HG03520 (cell line): Measurements from ENCODE around the gene FAM8A1.

Experiments
- ATAC-seq: cut with Tn5 transposase; IDR thresholded peaks from one replicate; pipeline ENCODE4 v1.9.1; 2021; ENCODE audit warnings: mild to moderate bottlenecking, moderate library complexity; ENCODE audit not compliant: unreplicated experiment

Gene FAM8A1

DNA sequence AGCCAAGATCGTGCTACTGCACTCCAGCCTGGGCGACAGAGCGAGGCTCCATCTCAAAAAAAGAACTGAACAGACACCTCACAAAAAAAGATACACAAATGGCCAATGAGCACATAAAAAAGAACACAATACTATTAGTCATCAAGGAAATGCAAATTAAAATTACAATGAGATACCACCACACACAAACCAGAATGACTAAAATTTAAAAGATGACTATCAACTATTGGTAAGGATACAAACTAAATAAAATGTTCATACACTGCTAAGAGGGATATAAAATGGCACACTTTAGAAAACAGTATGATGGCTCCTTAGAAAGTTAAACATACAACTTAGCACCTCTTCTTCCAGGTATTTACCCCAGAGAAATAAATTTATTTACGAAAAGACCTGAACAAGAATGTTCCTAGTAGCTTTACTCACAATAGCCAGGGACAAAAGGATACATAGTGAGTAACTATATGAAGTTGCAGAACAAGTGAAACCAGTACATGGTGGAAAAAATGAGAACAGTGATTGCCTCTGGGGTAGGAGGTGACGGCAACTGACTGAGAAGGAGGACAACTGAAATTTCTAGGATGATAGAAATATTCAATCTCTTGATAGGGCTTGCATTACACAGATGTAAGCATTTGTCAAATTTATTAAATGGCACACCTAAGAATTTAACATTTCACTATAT, 53.2 kb downstream of the FAM8A1 start:
- no peak for ATAC-seq

DNA sequence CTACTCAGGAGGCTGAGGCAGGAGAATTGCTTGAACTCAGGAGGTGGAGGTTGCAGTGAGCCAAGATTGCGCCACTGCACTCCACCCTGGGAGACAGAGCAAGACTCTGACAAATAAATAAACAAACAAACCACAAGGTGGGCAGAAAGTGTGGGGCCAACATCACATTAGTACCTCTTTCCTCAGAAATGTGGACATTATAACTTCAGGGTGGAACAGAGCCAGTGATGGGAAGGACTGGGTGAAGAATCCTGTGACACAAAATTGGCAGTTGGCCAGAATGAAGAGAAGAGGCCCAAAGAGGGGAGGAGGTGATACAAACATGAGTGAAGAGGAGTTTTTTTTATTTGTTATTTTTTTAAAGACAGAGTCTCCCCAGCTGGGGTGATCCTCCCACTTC, 56.0 kb downstream of the FAM8A1 start:
- no peak for ATAC-seq

DNA sequence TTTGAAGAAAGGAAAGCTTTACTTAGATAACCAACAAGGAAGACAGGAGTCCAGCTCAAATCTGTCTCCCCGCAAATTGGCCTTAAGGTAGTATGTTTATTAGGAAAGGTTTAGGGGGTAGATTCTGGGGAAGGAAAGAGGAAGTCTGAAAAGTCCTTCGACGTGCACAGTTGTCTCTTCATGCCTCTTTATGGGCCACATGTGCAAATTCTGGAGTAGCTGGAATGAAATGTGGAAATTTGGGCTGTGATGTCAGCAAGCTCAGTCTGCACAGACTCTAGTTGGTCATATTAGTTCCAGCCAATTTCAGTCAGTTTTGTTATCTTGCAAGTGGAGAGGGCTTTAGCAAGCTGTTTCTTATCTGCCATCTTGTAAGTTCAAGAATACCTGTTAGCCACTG, 56.5 kb downstream of the FAM8A1 start:
- no peak for ATAC-seq
